Measurements from ENCODE around the gene PRSS8.

DNA sequence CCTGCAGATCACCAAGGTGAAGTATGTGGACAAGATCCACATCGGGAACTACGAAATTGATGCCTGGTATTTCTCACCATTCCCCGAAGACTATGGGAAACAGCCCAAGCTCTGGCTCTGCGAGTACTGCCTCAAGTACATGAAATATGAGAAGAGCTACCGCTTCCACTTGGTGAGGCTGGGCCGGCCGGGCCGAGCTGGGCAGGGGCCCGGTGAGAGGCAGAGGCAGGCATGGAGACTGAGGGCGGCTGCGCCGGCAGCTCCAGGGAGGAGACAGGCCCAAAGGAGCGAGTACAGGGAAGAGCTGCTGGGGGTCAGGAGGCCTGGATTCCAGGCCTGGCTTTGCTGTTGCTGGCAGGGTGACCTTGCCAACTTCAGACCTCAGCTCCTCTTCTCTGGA is 8.3 kb downstream of the PRSS8 start:
- TF ChIP-seq, protein P1, sequence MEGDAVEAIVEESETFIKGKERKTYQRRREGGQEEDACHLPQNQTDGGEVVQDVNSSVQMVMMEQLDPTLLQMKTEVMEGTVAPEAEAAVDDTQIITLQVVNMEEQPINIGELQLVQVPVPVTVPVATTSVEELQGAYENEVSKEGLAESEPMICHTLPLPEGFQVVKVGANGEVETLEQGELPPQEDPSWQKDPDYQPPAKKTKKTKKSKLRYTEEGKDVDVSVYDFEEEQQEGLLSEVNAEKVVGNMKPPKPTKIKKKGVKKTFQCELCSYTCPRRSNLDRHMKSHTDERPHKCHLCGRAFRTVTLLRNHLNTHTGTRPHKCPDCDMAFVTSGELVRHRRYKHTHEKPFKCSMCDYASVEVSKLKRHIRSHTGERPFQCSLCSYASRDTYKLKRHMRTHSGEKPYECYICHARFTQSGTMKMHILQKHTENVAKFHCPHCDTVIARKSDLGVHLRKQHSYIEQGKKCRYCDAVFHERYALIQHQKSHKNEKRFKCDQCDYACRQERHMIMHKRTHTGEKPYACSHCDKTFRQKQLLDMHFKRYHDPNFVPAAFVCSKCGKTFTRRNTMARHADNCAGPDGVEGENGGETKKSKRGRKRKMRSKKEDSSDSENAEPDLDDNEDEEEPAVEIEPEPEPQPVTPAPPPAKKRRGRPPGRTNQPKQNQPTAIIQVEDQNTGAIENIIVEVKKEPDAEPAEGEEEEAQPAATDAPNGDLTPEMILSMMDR (IDR thresholded peaks at IDR 0.05; ENCODE audit: insufficient read depth, low read length, poor library complexity, severe bottlenecking): no peak
- no peak for TF ChIP-seq EZH2phosphoT487 (conservative IDR thresholded peaks at IDR 0.05; ENCODE audit: low read length)
